Skin of body (tissue), 2 donors: ENCODE data around the gene SOAT2. TPM values are rescaled to one million over a fixed set of nuclear protein-coding genes. Genes with fewer than 3 reads are reported as not detected.

Experiments
- small RNA-seq: library from RNA; depleted of rRNA; stranded (forward); fragments of <200 nt; gene quantifications from one replicate; pipeline ENCODE3, GENCODE V24; 2014; ENCODE audit warnings: low replicate concordance
- total RNA-seq: library from RNA; depleted of rRNA; stranded (reverse); fragments of >200 nt; gene quantifications from one replicate; pipeline ENCODE4 v1.2.3, GENCODE V29; 2014

Gene SOAT2
- total RNA-seq, 1 donor from 2014 or later = not detected

Small RNA genes lying within 50 kb of the gene (small RNA-seq; reads per million reads assigned to genes)
- gene HIGD1AP1 (not detected), gene MIR6757 (not detected), gene RNU6-333P (not detected)

Other genes with a start within 250 kb of the SOAT2 start
- gene KRT8, start 198.4 kb upstream of the SOAT2 start, total RNA-seq = 16.2 TPM
- gene KRT18, start 154.4 kb upstream of the SOAT2 start, total RNA-seq = 28.6 TPM
- gene EIF4B, start 97.0 kb upstream of the SOAT2 start, total RNA-seq = 677 TPM
- gene TNS2, start 53.4 kb upstream of the SOAT2 start, total RNA-seq = 28.9 TPM
- 13.1 TPM for gene SPRYD3, start 24.1 kb upstream of the SOAT2 start, total RNA-seq
- gene IGFBP6, start 5.8 kb upstream of the SOAT2 start, total RNA-seq = 27.7 TPM
- 18.1 TPM for gene ZNF740, start 77.2 kb downstream of the SOAT2 start, total RNA-seq
- 75.0 TPM for gene CSAD, start 77.4 kb downstream of the SOAT2 start, total RNA-seq
- gene ITGB7, start 103.8 kb downstream of the SOAT2 start, total RNA-seq = 2.5 TPM
- gene RARG, start 128.7 kb downstream of the SOAT2 start, total RNA-seq = 65.2 TPM
- 5.6 TPM for gene ESPL1, start 164.8 kb downstream of the SOAT2 start, total RNA-seq
- 421 TPM for gene PFDN5, start 192.1 kb downstream of the SOAT2 start, total RNA-seq
- 19.8 TPM for gene MYG1, start 196.2 kb downstream of the SOAT2 start, total RNA-seq
- 28.0 TPM for gene AAAS, start 218.1 kb downstream of the SOAT2 start, total RNA-seq
- gene SP7, start 232.9 kb downstream of the SOAT2 start, total RNA-seq = 0.30 TPM